K562 treated with DMSO at 1 percent for 12 hours (cell line): ENCODE measurements around the gene TMEM143. TPM values are rescaled to one million over a fixed set of nuclear protein-coding genes. Genes with fewer than 3 reads are reported as not detected.

Source experiments
- total RNA-seq: library from RNA; unstranded; fragments of 300-600 nt; gene quantifications from 2 replicates; pipeline ENCODE4 v1.2.3, GENCODE V29; 2022; ENCODE audit not compliant: insufficient read depth

The TMEM143 gene
- 2.6 and 7.7 TPM in 2 replicates for total RNA-seq

GRCh38 chr19:48363810-48364597, at the start of gene TMEM143, which contains the start of gene SYNGR4:
Gene TMEM143, minus strand, starts transcription at chr19:48363940. Its CDS starts 20 bp downstream, at chr19:48363920.
Gene SYNGR4, plus strand, starts transcription at chr19:48364367. Its CDS starts 1,476 bp downstream, at chr19:48365843.

GRCh38 chr19:48393559-48394330, 30.0 kb upstream of the TMEM143 start, which contains the start of gene GRIN2D:
Gene GRIN2D, plus strand, starts transcription at chr19:48393668. Its CDS starts 4,725 bp downstream, at chr19:48398393.

GRCh38 chr19:48391100-48392005, 27.6 kb upstream of the TMEM143 start, which contains the start of gene KDELR1:
Gene KDELR1, minus strand, starts transcription at chr19:48391551. Its CDS starts 193 bp downstream, at chr19:48391358.

GRCh38 chr19:48325265-48325910, 38.4 kb downstream of the TMEM143 start, which contains the start of gene EMP3:
Gene EMP3, plus strand, starts transcription at chr19:48325552. Its CDS starts 1,293 bp downstream, at chr19:48326845.

Other genes starting within 250 kb of the TMEM143 start
- 82.1 and 88.6 TPM in 2 replicates for gene LIG1, start 193.6 kb downstream of the TMEM143 start, total RNA-seq
- 2.9 and 3.6 TPM in 2 replicates for gene ZSWIM9, start 193.3 kb downstream of the TMEM143 start, total RNA-seq
- gene CARD8, start 108.0 kb downstream of the TMEM143 start, total RNA-seq, result 6.3 and 26.6 TPM in 2 replicates
- not detected in 2 replicates for gene ZNF114, start 93.9 kb downstream of the TMEM143 start, total RNA-seq
- 200 and 238 TPM in 2 replicates for gene EMP3, start 38.4 kb downstream of the TMEM143 start, total RNA-seq
- 1.1 TPM in 1 of 2 replicates, not detected in the other for gene SYNGR4, start 427 bp upstream of the TMEM143 start, total RNA-seq
- 162 and 237 TPM in 2 replicates for gene KDELR1, start 27.6 kb upstream of the TMEM143 start, total RNA-seq
- 11.8 and 27.2 TPM in 2 replicates for gene GRIN2D, start 29.7 kb upstream of the TMEM143 start, total RNA-seq
- gene GRWD1, start 82.0 kb upstream of the TMEM143 start, total RNA-seq, result 12.5 and 27.2 TPM in 2 replicates
- gene KCNJ14, start 91.6 kb upstream of the TMEM143 start, total RNA-seq, result 2.3 and 2.4 TPM in 2 replicates
- 56.5 and 72.5 TPM in 2 replicates for gene CYTH2, start 105.4 kb upstream of the TMEM143 start, total RNA-seq
- gene LMTK3, start 147.9 kb upstream of the TMEM143 start, total RNA-seq, result 8.5 and 9.9 TPM in 2 replicates
- 1.0 and 2.0 TPM in 2 replicates for gene SULT2B1, start 188.2 kb upstream of the TMEM143 start, total RNA-seq
- not detected in 2 replicates for gene SPACA4, start 242.8 kb upstream of the TMEM143 start, total RNA-seq